HG03520 (cell line): Measurements from ENCODE around the gene HLA-DOB.

ENCODE experiments used
- ATAC-seq: cut with Tn5 transposase; IDR thresholded peaks from one replicate; pipeline ENCODE4 v1.9.1; 2021; ENCODE audit warnings: mild to moderate bottlenecking, moderate library complexity; ENCODE audit not compliant: unreplicated experiment

The HLA-DOB gene

GRCh38 chr6:32843979-32844838 lies 27.4 kb upstream of the HLA-DOB start, which contains the start of gene PSMB8:
TSS of gene PSMB8 (minus strand) at chr6:32844047. CDS start at chr6:32843996, 51 bp downstream.
- peak; percentile 61 for ATAC-seq

- ATAC-seq = no peak
Measured at GRCh38 chr6:32843331-32843978, 26.7 kb upstream of the HLA-DOB start.

- ATAC-seq = no peak
Measured at GRCh38 chr6:32842690-32843089, 25.9 kb upstream of the HLA-DOB start.

- ATAC-seq = no peak
Measured at GRCh38 chr6:32842021-32842650, 25.3 kb upstream of the HLA-DOB start.

- ATAC-seq = no peak
Measured at GRCh38 chr6:32840604-32841246, 23.9 kb upstream of the HLA-DOB start.

GRCh38 chr6:32839356-32839755 lies 22.6 kb upstream of the HLA-DOB start:
- ATAC-seq = no peak

- peak; percentile 63 for ATAC-seq
Measured at GRCh38 chr6:32838114-32838958, 21.5 kb upstream of the HLA-DOB start, which contains the start of gene TAP2. TSS of gene TAP2 (minus strand) at chr6:32838739. CDS start at chr6:32838233, 506 bp downstream.

- no peak for ATAC-seq
Measured at GRCh38 chr6:32837651-32838113, 20.9 kb upstream of the HLA-DOB start.

- no peak for ATAC-seq
Measured at GRCh38 chr6:32836873-32837272, 20.1 kb upstream of the HLA-DOB start.

GRCh38 chr6:32835167-32835893 lies 18.5 kb upstream of the HLA-DOB start:
- no peak for ATAC-seq

- no peak for ATAC-seq
Measured at GRCh38 chr6:32833664-32834063, 16.9 kb upstream of the HLA-DOB start.

GRCh38 chr6:32832535-32832934 lies 15.7 kb upstream of the HLA-DOB start:
- ATAC-seq = no peak

- ATAC-seq = no peak
Measured at GRCh38 chr6:32830936-32831335, 14.1 kb upstream of the HLA-DOB start.

- no peak for ATAC-seq
Measured at GRCh38 chr6:32830017-32830416, 13.2 kb upstream of the HLA-DOB start.

- ATAC-seq = no peak
Measured at GRCh38 chr6:32829495-32829894, 12.7 kb upstream of the HLA-DOB start.

- ATAC-seq = no peak
Measured at GRCh38 chr6:32827025-32827424, 10.2 kb upstream of the HLA-DOB start.

- ATAC-seq = no peak
Measured at GRCh38 chr6:32825966-32826365, 9.2 kb upstream of the HLA-DOB start.

- ATAC-seq = no peak
Measured at GRCh38 chr6:32819729-32820128, 2.9 kb upstream of the HLA-DOB start.

- no peak for ATAC-seq
Measured at GRCh38 chr6:32818867-32819266, 2.1 kb upstream of the HLA-DOB start.
